HepG2 (cell line): ENCODE results near the gene HIF1AN. TPM values are rescaled to one million over a fixed set of nuclear protein-coding genes. Genes with fewer than 3 reads are reported as not detected.

Experiments
- ATAC-seq: fragments of 200-7000 bp; cut with Tn5 transposase; 3 replicates; pipeline ENCODE4 v1.9.1; 2020; ENCODE audit warnings: mild to moderate bottlenecking, moderate library complexity
- BruUV-seq: library from RNA; stranded (reverse); fragments of 400-500 nt; replicated peaks from 2 replicates; lab custom pipeline; 2021; lab: Mats Ljungman, UMichigan
- CTCF ChIA-PET: fragments of 300-600 bp; formaldehyde crosslinking; extraction: SDS; loops from one replicate; lab custom pipeline; 2021; ENCODE audit warnings: low total read pairs, inconsistent platforms, low intra/inter-chr PET ratio; lab: Yijun Ruan, JAX
- POLR2A ChIA-PET: fragments of 350-600 bp; sonication (Branson Sonifier 250); formaldehyde crosslinking; loops from one replicate; lab custom pipeline; 2020; ENCODE audit warnings: antibody characterized with exemption, inconsistent platforms; lab: Yijun Ruan, JAX
- DNase-seq: peaks from one replicate; pipeline ENCODE4 v3.0.0-alpha.2; 2015; ENCODE audit warnings: low spot score
- FAIRE-seq: peaks from 3 replicates; lab custom pipeline; 2011; peaks lifted over from hg19 to GRCh38; lab: Jason Lieb, UNC
- H2AFZ ChIP-seq: one replicate; pipeline ENCODE4 v1.6.1; 2011; ENCODE audit warnings: low read length, inconsistent platforms
- H3K27ac ChIP-seq: fragments of 300-600 bp; 3 replicates; pipeline ENCODE4 v1.8.0; 2011; ENCODE audit warnings: mixed run types, mild to moderate bottlenecking, mixed read lengths, low read length, inconsistent platforms; ENCODE audit not compliant: insufficient read depth; ENCODE audit errors: extremely low read length
- H3K27me3 ChIP-seq, 2 experiments: fragments of 200-600 bp in 1 of 2; 2 replicates in 1 of 2; 3 replicates in 1 of 2; pipeline versions ENCODE4 v1.6.0 to v1.8.0; 2011; ENCODE audit warnings: low read length in 2 of 2, mild to moderate bottlenecking in 2 of 2, moderate library complexity in 2 of 2, inconsistent platforms in 1 of 2; ENCODE audit not compliant: insufficient read depth in 2 of 2, control insufficient read depth in 1 of 2
- H3K36me3 ChIP-seq, 2 experiments: fragments of 200-600 bp in 1 of 2; replicated peaks in 1 of 2; 2 replicates in 1 of 2; 3 replicates in 1 of 2; pipeline versions ENCODE4 v1.5.1 to v1.8.0; 2011; ENCODE audit warnings: low read length in 2 of 2, inconsistent platforms in 1 of 2; ENCODE audit not compliant: insufficient read depth in 2 of 2, control insufficient read depth in 1 of 2
- H3K4me1 ChIP-seq: 2 replicates; pipeline ENCODE4 v1.5.1; 2012; ENCODE audit warnings: low read length, inconsistent platforms; ENCODE audit not compliant: insufficient read depth
- H3K4me2 ChIP-seq: 2 replicates; pipeline ENCODE4 v1.6.0; 2011; ENCODE audit warnings: low read depth, low read length, inconsistent platforms
- H3K4me3 ChIP-seq, 3 experiments: fragments of 200-600 bp in 1 of 3; sonication (generic), shearing (Covaris generic) in 1 of 3; replicated peaks in 1 of 3; 2 replicates each; pipeline ENCODE4 v1.5.1; 2011 to 2016; ENCODE audit warnings: low read length in 3 of 3, inconsistent platforms in 2 of 3, low read depth in 2 of 3, mild to moderate bottlenecking in 2 of 3, control low read depth in 1 of 3, mixed read lengths in 1 of 3; ENCODE audit not compliant: insufficient read depth in 1 of 3
- H3K79me2 ChIP-seq: one replicate; pipeline ENCODE4 v1.6.1; 2011; ENCODE audit warnings: low read length, inconsistent platforms; ENCODE audit not compliant: insufficient read depth
- H3K9ac ChIP-seq: 2 replicates; pipeline ENCODE4 v1.6.0; 2011; ENCODE audit warnings: mild to moderate bottlenecking, low read depth, low read length, inconsistent platforms; ENCODE audit not compliant: insufficient read depth
- H3K9me3 ChIP-seq: 2 replicates; pipeline ENCODE4 v1.5.1; 2012; ENCODE audit warnings: mild to moderate bottlenecking, low read length
- H4K20me1 ChIP-seq: 2 replicates; pipeline ENCODE4 v1.6.0; 2011; ENCODE audit warnings: inconsistent platforms, mild to moderate bottlenecking, low read length, moderate library complexity; ENCODE audit not compliant: insufficient read depth
- CREBL2 ChIP-seq: sonication (generic); formaldehyde crosslinking; IDR thresholded peaks from 2 replicates; pipeline ENCODE4 v1.8.1; 2023; ENCODE audit warnings: missing genetic modification reagents, mild to moderate bottlenecking, borderline replicate concordance
- FOXM1 ChIP-seq: sonication (generic); formaldehyde crosslinking; IDR thresholded peaks from 2 replicates; pipeline ENCODE4 v1.5.0; 2020; ENCODE audit warnings: missing genetic modification reagents
- TBX3 ChIP-seq: fragments of 450-650 bp; IDR thresholded peaks from 2 replicates; pipeline ENCODE4 v1.6.1; 2017; ENCODE audit warnings: antibody characterized with exemption, mild to moderate bottlenecking, inconsistent platforms, borderline replicate concordance
- ZNF460 ChIP-seq: sonication (generic); formaldehyde crosslinking; IDR thresholded peaks from 2 replicates; pipeline ENCODE4 v1.5.1; 2020; ENCODE audit warnings: missing genetic modification reagents, mild to moderate bottlenecking, borderline replicate concordance
- ZNF660 ChIP-seq: sonication (generic); formaldehyde crosslinking; IDR thresholded peaks from 2 replicates; pipeline ENCODE4 v1.5.1; 2020; ENCODE audit warnings: mild to moderate bottlenecking, low read depth, missing genetic modification reagents, borderline replicate concordance
- WGBS: methylation state at CpG from one replicate; pipeline ENCODE4 v1.1.6; 2017; ENCODE audit warnings: low lambda C conversion rate; 5-methylcytosine and 5-hydroxymethylcytosine counted together
- in situ Hi-C: cut with HindIII; loops from 2 replicates; pipeline ENCODE4 v1.10.0; 2017; ENCODE audit warnings: low pct_unique_long_range_greater_than_20kb; ENCODE audit not compliant: extremely low pct_ligation_motif_present
- intact Hi-C: fragments of 100-400 bp; cut with micrococcal nuclease; formaldehyde crosslinking; loops from one replicate; pipeline ENCODE4 v1.10.0; 2022; ENCODE audit not compliant: unreplicated experiment
- polyA plus RNA-seq, 8 experiments: library from polyadenylated mRNA; depleted of rRNA in 3 of 8; stranded (reverse) in 7 of 8; unstranded in 1 of 8; fragments of >200 nt; fragmentation: Illumina TruSeq in 4 of 8; extraction: Trizol in 4 of 8; gene quantifications; 2 replicates each; pipeline versions ENCODE4 v1.2.1 to v1.2.3, GENCODE V29; 2011 to 2016; ENCODE audit warnings: low read depth in 4 of 8, missing spikeins in 1 of 8, mixed read lengths in 1 of 8; ENCODE audit not compliant: insufficient read depth in 1 of 8
- total RNA-seq, 5 experiments: library from RNA; depleted of rRNA; stranded (reverse); fragments of >200 nt; fragmentation: Illumina TruSeq; extraction: Trizol; gene quantifications; 2 replicates each; pipeline ENCODE4 v1.2.3, GENCODE V29; 2016; ENCODE audit warnings: low read depth in 1 of 5
- TF ChIP-seq, protein P1 (sequence below): sonication (generic); formaldehyde crosslinking; IDR thresholded peaks from 2 replicates; pipeline ENCODE4 v1.8.1; 2022; ENCODE audit warnings: mild to moderate bottlenecking, missing genetic modification reagents
- TF ChIP-seq, protein P2 (sequence below): sonication (generic); formaldehyde crosslinking; IDR thresholded peaks from 2 replicates; pipeline ENCODE4 v1.4.0; 2020; ENCODE audit warnings: missing genetic modification reagents, borderline replicate concordance

Gene HIF1AN
- total and polyA plus RNA-seq, 2 of the 13 experiments (the other 11 are each of a cell fraction or from before 2014, with no cell fraction given): 8.6 to 10.7 TPM

DNA sequence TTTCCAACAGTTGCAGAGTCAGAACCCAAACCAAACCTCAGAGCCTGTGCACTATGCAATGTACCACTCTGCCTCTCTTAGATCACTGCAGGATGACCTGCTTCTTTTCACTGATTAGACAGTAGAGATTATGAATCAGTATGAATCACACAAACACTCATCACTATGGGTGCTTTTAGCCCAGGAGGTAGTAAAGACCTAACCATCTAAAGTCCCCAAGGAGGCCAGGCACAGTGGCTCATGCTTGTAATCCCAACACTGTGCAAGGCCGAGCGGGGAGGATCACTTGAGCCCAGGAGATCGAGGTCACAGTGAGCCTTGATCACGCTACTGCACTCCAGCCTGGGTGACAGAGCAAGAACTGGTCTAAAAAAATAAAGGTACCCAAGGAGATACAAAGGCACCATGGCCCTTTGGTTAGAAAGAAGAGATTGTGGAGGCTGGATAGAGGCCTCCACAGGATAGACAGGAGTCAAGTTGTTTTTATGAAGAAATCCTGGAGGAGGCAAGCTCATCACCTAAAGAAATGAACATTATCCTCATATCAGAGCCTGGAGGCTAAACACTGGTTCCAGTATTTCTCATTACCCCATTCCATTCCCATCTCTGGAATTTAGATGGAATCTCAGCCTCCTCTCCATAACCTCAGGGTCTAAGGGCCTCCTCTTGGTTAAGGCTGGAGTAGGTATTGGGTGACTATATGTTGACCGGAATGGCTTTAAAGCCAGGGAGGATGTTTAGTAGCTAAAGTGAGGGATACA, 29.0 kb upstream of the HIF1AN start (continued):
- TF ChIP-seq, protein P1, sequence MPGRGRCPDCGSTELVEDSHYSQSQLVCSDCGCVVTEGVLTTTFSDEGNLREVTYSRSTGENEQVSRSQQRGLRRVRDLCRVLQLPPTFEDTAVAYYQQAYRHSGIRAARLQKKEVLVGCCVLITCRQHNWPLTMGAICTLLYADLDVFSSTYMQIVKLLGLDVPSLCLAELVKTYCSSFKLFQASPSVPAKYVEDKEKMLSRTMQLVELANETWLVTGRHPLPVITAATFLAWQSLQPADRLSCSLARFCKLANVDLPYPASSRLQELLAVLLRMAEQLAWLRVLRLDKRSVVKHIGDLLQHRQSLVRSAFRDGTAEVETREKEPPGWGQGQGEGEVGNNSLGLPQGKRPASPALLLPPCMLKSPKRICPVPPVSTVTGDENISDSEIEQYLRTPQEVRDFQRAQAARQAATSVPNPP (CRISPR knock-in tag): no peak

DNA sequence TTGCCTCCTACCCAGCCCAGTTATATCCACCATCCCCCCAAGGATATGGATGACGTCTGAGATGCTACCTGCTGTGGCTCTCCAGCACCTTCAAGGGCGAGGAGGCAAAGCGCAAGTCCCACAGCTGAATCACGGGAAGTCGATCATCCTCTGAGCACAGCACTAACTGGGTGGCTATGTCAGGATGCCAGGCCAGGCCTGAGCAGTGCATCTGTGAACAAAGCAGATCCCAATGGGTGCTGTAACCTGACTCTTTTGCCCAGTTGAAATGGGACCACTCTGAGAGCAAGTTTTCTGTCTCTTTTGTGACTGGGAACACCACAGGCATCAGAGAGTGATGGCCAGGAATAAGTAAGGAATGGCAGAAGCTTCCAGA, 28.4 kb upstream of the HIF1AN start:
- in situ Hi-C loops (loop anchor here (5.0 kb wide), 2 partner anchors 70 to 165 kb away; no protein-coding TSS in a partner anchor), intact Hi-C loops (no loop called here)
- H3K4me1 ChIP-seq: peaks cover 8% of the 10 kb centered on the region; the same call in 1 of the 2 replicates
- H3K9ac ChIP-seq: no peak overlapping the region
- TF ChIP-seq ZNF460 (CRISPR knock-in tag): no peak
- no peak for TF ChIP-seq CREBL2 (CRISPR knock-in tag)
- no peak for TF ChIP-seq FOXM1 (CRISPR knock-in tag)
- no peak for TF ChIP-seq ZNF660 (CRISPR knock-in tag)
- TF ChIP-seq, protein P2, sequence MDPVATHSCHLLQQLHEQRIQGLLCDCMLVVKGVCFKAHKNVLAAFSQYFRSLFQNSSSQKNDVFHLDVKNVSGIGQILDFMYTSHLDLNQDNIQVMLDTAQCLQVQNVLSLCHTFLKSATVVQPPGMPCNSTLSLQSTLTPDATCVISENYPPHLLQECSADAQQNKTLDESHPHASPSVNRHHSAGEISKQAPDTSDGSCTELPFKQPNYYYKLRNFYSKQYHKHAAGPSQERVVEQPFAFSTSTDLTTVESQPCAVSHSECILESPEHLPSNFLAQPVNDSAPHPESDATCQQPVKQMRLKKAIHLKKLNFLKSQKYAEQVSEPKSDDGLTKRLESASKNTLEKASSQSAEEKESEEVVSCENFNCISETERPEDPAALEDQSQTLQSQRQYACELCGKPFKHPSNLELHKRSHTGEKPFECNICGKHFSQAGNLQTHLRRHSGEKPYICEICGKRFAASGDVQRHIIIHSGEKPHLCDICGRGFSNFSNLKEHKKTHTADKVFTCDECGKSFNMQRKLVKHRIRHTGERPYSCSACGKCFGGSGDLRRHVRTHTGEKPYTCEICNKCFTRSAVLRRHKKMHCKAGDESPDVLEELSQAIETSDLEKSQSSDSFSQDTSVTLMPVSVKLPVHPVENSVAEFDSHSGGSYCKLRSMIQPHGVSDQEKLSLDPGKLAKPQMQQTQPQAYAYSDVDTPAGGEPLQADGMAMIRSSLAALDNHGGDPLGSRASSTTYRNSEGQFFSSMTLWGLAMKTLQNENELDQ (CRISPR knock-in tag): no peak
- TF ChIP-seq TBX3: no peak
- 88% methylated on average over 1 of the region's 5 CpGs for WGBS
- DNase-seq (no peak), ATAC-seq (no peak), FAIRE-seq (no peak)
- no peaks in the 10 kb centered on the region for H4K20me1 ChIP-seq
- no peak overlapping the region for H2AFZ ChIP-seq
- H3K36me3 ChIP-seq: no peaks in the 10 kb centered on the region
- no peak overlapping the region for H3K27ac ChIP-seq
- H3K4me2 ChIP-seq: no peak overlapping the region
- H3K4me3 ChIP-seq: no peak overlapping the region
- H3K79me2 ChIP-seq: no peaks in the 10 kb centered on the region
- no TSS peak for BruUV-seq
- no peaks in the 10 kb centered on the region for H3K9me3 ChIP-seq
- POLR2A ChIA-PET: no interaction called here
- H3K27me3 ChIP-seq: no peaks in the 10 kb centered on the region
- CTCF ChIA-PET: interaction anchor here (2.2 to 2.7 kb wide), 2 partner anchors 74 to 169 kb away, joined by 7 to 26 read pairs; no protein-coding TSS in a partner anchor
